Transverse colon (tissue), 3 donors: Measurements from ENCODE around the gene GSG1L2.

ENCODE experiments used
- EP300 ChIP-seq: sonication (generic); formaldehyde crosslinking; IDR thresholded peaks from one replicate; pipeline ENCODE4 v1.6.1; 2017; ENCODE audit warnings: antibody characterized with exemption, low read depth
- TF ChIP-seq, protein P1 (sequence below), 5 experiments: fragments of 200-600 bp in 3 of 5; fragments of 450-650 bp in 2 of 5; sonication (generic) in 3 of 5; IDR thresholded peaks; 1 replicate in 2 of 5; 2 replicates in 3 of 5; pipeline ENCODE4 v1.5.1; 2016 to 2017; ENCODE audit warnings: antibody characterized with exemption in 5 of 5, inconsistent platforms in 3 of 5, mild to moderate bottlenecking in 2 of 5, moderate library complexity in 1 of 5

DNA sequence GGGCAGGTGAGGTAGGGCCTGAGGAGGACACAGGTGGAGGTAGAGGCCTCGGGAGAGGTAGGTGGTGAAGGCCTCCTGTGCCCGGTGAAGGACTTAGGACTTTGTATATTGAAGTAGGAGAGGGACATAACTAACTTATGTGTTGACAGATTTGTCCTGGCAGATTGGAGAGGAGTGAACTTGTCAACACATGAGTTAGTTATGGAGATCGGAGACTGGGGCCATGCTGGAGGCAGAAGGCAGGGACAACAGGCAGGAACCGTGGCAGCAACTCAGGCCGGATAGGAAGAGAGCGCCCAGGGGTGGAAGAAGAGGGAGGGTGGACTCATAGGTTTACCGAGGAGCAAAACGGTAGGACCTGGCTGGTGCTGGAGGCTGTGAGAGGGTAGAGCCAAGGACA, 22.3 kb upstream of the GSG1L2 start:
- TF ChIP-seq, protein P1, sequence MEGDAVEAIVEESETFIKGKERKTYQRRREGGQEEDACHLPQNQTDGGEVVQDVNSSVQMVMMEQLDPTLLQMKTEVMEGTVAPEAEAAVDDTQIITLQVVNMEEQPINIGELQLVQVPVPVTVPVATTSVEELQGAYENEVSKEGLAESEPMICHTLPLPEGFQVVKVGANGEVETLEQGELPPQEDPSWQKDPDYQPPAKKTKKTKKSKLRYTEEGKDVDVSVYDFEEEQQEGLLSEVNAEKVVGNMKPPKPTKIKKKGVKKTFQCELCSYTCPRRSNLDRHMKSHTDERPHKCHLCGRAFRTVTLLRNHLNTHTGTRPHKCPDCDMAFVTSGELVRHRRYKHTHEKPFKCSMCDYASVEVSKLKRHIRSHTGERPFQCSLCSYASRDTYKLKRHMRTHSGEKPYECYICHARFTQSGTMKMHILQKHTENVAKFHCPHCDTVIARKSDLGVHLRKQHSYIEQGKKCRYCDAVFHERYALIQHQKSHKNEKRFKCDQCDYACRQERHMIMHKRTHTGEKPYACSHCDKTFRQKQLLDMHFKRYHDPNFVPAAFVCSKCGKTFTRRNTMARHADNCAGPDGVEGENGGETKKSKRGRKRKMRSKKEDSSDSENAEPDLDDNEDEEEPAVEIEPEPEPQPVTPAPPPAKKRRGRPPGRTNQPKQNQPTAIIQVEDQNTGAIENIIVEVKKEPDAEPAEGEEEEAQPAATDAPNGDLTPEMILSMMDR (IDR thresholded peaks at IDR 0.05) = no peak
- TF ChIP-seq EP300 = no peak
